GM10266 (cell line): Measurements from ENCODE around the gene LCE3E.
A peak's percentile ranks its signal among the peaks of the same experiment; 100 is the strongest.
"Not testable (repeated sequence)": the region's sequence is repeated elsewhere in the genome, so short reads cannot be mapped to it uniquely, and the experiment has no call there.

Experiments used
- DNase-seq: peaks from one replicate; pipeline ENCODE4 v3.0.0; 2012; ENCODE audit errors: extremely low spot score
- CTCF ChIP-seq: IDR thresholded peaks from 2 replicates; pipeline ENCODE4 v1.5.1; 2012; ENCODE audit warnings: mild to moderate bottlenecking, low read depth; ENCODE audit not compliant: control insufficient read depth, insufficient read depth; ENCODE audit errors: missing control alignments

LCE3E gene

GRCh38 chr1:152577168-152577567 lies 10.6 kb upstream of the LCE3E start:
- peak; percentile 44 for DNase-seq
- no peak for TF ChIP-seq CTCF

GRCh38 chr1:152565535-152566215 lies 905 bp downstream of the LCE3E start:
- TF ChIP-seq CTCF = no peak
- no peak for DNase-seq

- DNase-seq = no peak
- TF ChIP-seq CTCF = no peak
Observed at GRCh38 chr1:152565115-152565514, 1.5 kb downstream of the LCE3E start.

- not testable (repeated sequence) for DNase-seq
Observed at GRCh38 chr1:152548358-152548757, 18.2 kb downstream of the LCE3E start.

GRCh38 chr1:152546704-152547103 lies 19.9 kb downstream of the LCE3E start:
- TF ChIP-seq CTCF = no peak
- no peak for DNase-seq

GRCh38 chr1:152543820-152544219 lies 22.8 kb downstream of the LCE3E start:
- peak; percentile 35 for TF ChIP-seq CTCF
- DNase-seq = no peak

- DNase-seq = no peak
- no peak for TF ChIP-seq CTCF
Observed at GRCh38 chr1:152539901-152540300, 26.7 kb downstream of the LCE3E start.

GRCh38 chr1:152537496-152537895 lies 29.1 kb downstream of the LCE3E start:
- TF ChIP-seq CTCF = no peak
- DNase-seq = no peak
